ENCODE results near the gene ANKRD55. TPM values are rescaled to one million over a fixed set of nuclear protein-coding genes. Genes with fewer than 3 reads are reported as not detected.

ANKRD55 gene
- total RNA-seq, 4 donors from 2014 or later: 0.66 TPM; not detected in 3

DNA sequence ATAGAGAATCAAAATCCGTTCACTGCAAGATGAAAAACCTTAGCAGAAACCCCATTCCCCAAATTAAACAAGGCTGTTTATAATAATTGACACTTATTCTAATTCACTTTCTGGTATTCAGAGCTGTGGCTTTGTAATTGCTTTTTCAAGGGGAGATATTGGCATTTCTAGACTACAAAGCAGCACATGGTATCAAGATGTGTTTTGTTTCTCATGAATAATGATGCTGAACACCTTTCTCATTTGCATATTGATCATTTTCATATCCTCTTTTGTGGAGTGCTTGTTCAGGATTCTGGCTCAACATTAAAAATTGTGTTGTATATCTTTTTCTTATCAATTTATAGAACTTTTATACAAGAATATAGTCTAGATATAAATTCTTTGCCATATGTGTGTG lies 22.4 kb upstream of the ANKRD55 start:
- peaks cover 0 to 7% (median 2%) of the 10 kb centered on the region in 4 donors for H3K4me1 ChIP-seq
- DNase-seq (ENCODE audit: extremely low spot score): no peak
- no peak overlapping the region for H3K27ac ChIP-seq (replicated peaks in 1 of 4)
- H3K4me3 ChIP-seq: no peak overlapping the region
- no peaks in the 10 kb centered on the region for H3K27me3 ChIP-seq
- no peaks in the 10 kb centered on the region for H3K9me3 ChIP-seq
- intact Hi-C loops (cut with DNase I): no loop called here
- TF ChIP-seq POLR2AphosphoS5 (IDR thresholded peaks at IDR 0.05) (no peak), POLR2A (IDR thresholded peaks at IDR 0.05; ENCODE audit: low read depth) (no peak), EP300 (IDR thresholded peaks at IDR 0.05) (no peak)
- TF ChIP-seq, protein P1, sequence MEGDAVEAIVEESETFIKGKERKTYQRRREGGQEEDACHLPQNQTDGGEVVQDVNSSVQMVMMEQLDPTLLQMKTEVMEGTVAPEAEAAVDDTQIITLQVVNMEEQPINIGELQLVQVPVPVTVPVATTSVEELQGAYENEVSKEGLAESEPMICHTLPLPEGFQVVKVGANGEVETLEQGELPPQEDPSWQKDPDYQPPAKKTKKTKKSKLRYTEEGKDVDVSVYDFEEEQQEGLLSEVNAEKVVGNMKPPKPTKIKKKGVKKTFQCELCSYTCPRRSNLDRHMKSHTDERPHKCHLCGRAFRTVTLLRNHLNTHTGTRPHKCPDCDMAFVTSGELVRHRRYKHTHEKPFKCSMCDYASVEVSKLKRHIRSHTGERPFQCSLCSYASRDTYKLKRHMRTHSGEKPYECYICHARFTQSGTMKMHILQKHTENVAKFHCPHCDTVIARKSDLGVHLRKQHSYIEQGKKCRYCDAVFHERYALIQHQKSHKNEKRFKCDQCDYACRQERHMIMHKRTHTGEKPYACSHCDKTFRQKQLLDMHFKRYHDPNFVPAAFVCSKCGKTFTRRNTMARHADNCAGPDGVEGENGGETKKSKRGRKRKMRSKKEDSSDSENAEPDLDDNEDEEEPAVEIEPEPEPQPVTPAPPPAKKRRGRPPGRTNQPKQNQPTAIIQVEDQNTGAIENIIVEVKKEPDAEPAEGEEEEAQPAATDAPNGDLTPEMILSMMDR (IDR thresholded peaks at IDR 0.05): no peak
- 67% methylated on average over 1 of the region's 1 CpG for WGBS
- H3K36me3 ChIP-seq: no peaks in the 10 kb centered on the region

DNA sequence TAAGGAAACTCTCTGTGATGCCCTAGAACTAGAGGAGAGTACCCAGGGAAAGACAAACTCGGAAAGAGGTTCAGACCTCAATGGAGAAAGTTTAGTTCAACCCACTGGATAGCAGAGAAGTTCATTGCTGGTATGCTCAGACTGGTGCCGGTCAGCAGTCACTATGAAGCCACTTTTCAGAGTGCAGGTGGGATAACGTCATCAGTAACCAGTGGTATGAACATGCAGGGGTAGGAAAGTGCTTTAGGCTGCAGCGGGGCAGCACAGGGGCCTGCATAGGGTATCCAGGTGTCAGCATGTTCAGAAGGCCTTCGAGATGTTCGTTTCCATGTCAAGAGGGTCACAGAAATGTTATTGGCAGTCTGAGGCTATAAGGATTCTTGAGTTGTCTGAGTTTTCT lies 20.8 kb upstream of the ANKRD55 start:
- intact Hi-C loops (cut with DNase I): no loop called here
- Histone ChIP-seq H3K36me3 (no peaks in the 10 kb centered on the region), H3K9me3 (no peaks in the 10 kb centered on the region), H3K27ac (replicated peaks in 1 of 4) (no peak overlapping the region), H3K4me3 (no peak overlapping the region), H3K4me1 (no peaks in the 10 kb centered on the region), H3K27me3 (no peaks in the 10 kb centered on the region)
- DNase-seq (ENCODE audit: extremely low spot score): no peak
- TF ChIP-seq, protein P1 (IDR thresholded peaks at IDR 0.05): no peak
- no peak for TF ChIP-seq POLR2A (IDR thresholded peaks at IDR 0.05; ENCODE audit: low read depth)
- TF ChIP-seq POLR2AphosphoS5 (IDR thresholded peaks at IDR 0.05): no peak
- TF ChIP-seq EP300 (IDR thresholded peaks at IDR 0.05): no peak
- 98% methylated on average over 6 of the region's 6 CpGs for whole genome bisulfite sequencing

DNA sequence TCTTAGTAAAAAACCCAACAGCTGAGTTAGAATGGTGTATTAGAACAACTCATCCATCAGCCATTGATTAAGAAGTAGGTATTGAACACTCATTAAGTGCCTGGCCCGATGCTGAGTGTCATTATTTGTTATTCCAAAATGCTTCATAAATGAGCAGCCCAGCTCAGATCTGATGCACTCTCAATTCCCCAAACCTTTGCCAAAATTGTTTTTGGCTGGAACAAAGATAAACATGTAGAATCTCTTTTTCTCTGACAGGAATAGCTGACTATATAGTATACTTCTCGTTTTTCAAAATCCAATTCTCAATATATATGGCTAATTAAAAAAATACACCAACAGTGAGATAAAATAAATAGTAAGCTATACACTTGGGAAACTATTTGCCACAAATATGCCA lies 20.0 kb upstream of the ANKRD55 start:
- DNase-seq (ENCODE audit: extremely low spot score): no peak
- WGBS: 74% methylated on average over 2 of the region's 2 CpGs
- no peak overlapping the region for H3K4me3 ChIP-seq
- TF ChIP-seq POLR2A (IDR thresholded peaks at IDR 0.05; ENCODE audit: low read depth): no peak
- no peak for TF ChIP-seq EP300 (IDR thresholded peaks at IDR 0.05)
- TF ChIP-seq, protein P1 (IDR thresholded peaks at IDR 0.05): no peak
- H3K36me3 ChIP-seq: no peaks in the 10 kb centered on the region
- H3K27ac ChIP-seq (replicated peaks in 1 of 4): no peak overlapping the region
- intact Hi-C loops (cut with DNase I): no loop called here
- no peaks in the 10 kb centered on the region for H3K9me3 ChIP-seq
- no peaks in the 10 kb centered on the region for H3K27me3 ChIP-seq
- H3K4me1 ChIP-seq: no peaks in the 10 kb centered on the region

GRCh38 chr5:56251918-56252553 lies 18.9 kb upstream of the ANKRD55 start:
- H3K9me3 ChIP-seq: no peaks in the 10 kb centered on the region
- DNase-seq (ENCODE audit: extremely low spot score): no peak
- intact Hi-C loops (cut with DNase I): no loop called here
- 79% methylated on average over 4 of the region's 4 CpGs for WGBS
- H3K4me3 ChIP-seq: no peak overlapping the region
- H3K27ac ChIP-seq (replicated peaks in 1 of 4): no peak overlapping the region
- TF ChIP-seq, protein P1 (IDR thresholded peaks at IDR 0.05): no peak
- TF ChIP-seq EP300 (IDR thresholded peaks at IDR 0.05) (no peak), POLR2AphosphoS5 (IDR thresholded peaks at IDR 0.05) (no peak)
- no peaks in the 10 kb centered on the region for H3K36me3 ChIP-seq
- no peaks in the 10 kb centered on the region for H3K4me1 ChIP-seq
- no peaks in the 10 kb centered on the region for H3K27me3 ChIP-seq

- TF ChIP-seq POLR2A (IDR thresholded peaks at IDR 0.05; ENCODE audit: low read depth) (no peak), POLR2AphosphoS5 (IDR thresholded peaks at IDR 0.05) (no peak), EP300 (IDR thresholded peaks at IDR 0.05) (no peak)
- TF ChIP-seq, protein P1 (IDR thresholded peaks at IDR 0.05): no peak
- intact Hi-C loops (cut with DNase I): no loop called here
- Histone ChIP-seq H3K36me3 (no peaks in the 10 kb centered on the region), H3K27ac (replicated peaks in 1 of 4) (no peak overlapping the region), H3K4me3 (no peak overlapping the region), H3K4me1 (no peaks in the 10 kb centered on the region), H3K27me3 (no peaks in the 10 kb centered on the region), H3K9me3 (no peaks in the 10 kb centered on the region)
- no peak for DNase-seq (ENCODE audit: extremely low spot score)
These were observed 18.3 kb upstream of the ANKRD55 start for GRCh38 chr5:56251440-56251839.
